T47D (cell line): ENCODE data around the gene RTN4IP1.

Source experiments
- DNase-seq, 2 experiments: peaks; one replicate each; pipeline versions ENCODE4 v3.0.0 to v3.0.0-alpha.2; 2011 to 2012; ENCODE audit warnings: low read depth in 1 of 2, low spot score in 1 of 2
- JUND ChIP-seq: IDR thresholded peaks from 2 replicates; pipeline ENCODE4 v1.6.1; 2012; ENCODE audit warnings: low read depth
- in situ Hi-C: cut with HindIII; loops from 2 replicates; pipeline ENCODE4 v1.10.0; 2016; ENCODE audit warnings: low sequenced_read_pairs, low pct_unique_long_range_greater_than_20kb

RTN4IP1 gene

GRCh38 chr6:106546691-106547414, 82.4 kb downstream of the RTN4IP1 start:
- in situ Hi-C loops, result no loop called here
- TF ChIP-seq JUND, result no peak
- DNase-seq, result peak in 1 of 2 experiments; percentile 41

GRCh38 chr6:106546261-106546690, 83.0 kb downstream of the RTN4IP1 start:
- DNase-seq, result peak in 1 of 2 experiments; percentile 5
- in situ Hi-C loops, result no loop called here
- no peak for TF ChIP-seq JUND

DNA sequence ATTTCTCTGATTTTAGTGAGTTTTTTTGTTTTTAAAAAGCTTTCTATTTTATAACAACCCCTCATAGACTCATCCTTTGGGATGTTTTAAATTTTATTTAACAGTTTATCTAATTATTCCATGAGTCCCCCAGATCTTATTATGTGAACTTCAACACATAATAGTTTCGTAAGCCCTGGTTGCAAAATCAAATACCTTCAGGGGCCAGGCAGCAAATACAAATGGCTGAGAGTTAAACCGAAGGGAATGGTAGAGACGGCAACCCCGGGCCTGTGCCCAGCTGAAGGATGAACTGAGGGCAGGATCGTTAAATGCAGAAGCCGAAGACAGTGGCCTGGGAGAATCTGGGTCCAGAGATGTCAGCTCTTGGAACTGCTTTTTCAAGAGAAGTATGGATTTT, 88.4 kb downstream of the RTN4IP1 start:
- DNase-seq, result no peak
- no peak for TF ChIP-seq JUND
- in situ Hi-C loops, result no loop called here

DNA sequence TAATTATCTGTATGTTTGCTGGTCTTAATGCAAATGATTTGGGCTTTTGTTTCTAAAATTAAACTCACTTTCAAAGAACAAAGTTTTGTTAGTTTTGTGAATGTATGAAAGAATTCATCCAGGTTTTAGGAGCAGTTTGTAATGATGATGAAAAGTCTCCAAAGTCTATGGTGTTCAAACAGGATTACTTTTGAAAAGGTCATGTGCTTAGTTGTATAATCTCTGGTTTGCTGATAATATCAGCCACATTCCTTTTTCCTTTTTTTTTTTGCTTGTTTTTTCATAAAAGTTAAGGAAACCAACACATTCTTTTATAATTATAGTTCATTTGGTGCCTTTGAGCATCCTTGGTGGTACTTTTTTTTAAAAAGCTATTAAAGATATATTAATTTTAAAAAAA, 88.9 kb downstream of the RTN4IP1 start:
- no peak for TF ChIP-seq JUND
- no peak for DNase-seq
- in situ Hi-C loops, result no loop called here

DNA sequence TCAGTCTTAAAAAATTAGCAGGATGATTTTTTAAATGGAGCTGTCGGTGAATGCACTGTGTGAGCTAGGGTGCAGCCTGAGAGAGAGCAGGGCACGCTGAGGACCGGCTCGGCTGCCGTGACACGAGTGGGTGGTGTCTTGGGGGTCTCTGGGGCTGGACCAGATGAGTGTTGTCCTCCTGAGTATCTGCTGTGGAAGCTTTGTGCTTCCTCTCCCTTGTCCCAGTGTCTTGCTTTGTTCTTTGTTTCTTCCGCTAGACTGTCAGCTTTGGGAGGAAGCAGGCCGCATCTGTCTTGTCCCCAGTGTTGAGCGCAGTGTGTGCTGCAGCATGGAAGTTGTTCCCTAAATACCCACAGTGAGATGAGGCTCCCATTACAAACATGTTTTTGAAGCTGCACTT, 89.4 kb downstream of the RTN4IP1 start:
- DNase-seq, result no peak
- no peak for TF ChIP-seq JUND
- in situ Hi-C loops, result no loop called here

- TF ChIP-seq JUND, result no peak
- DNase-seq, result no peak
- in situ Hi-C loops, result no loop called here
These were observed 91.2 kb downstream of the RTN4IP1 start for GRCh38 chr6:106538145-106538544.

DNA sequence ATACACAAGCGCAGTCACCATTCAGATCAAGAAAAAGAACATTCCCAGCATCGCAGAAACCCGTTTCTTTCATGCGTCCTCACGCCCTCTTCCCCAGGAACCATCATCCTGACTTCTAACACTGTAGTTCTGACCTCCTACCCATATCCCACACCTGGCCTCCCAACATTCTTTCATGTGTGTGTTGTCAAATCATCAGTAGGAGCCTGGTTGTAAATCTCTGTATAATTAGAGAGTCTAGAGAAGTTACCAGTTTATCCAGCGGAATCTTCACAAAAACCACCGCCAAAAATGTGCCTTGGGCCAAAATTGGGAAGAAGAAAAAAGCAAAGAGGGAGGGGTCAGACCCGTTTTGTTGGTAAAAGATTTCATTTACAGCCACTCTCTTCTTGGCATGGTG, 91.6 kb downstream of the RTN4IP1 start:
- in situ Hi-C loops, result no loop called here
- no peak for DNase-seq
- no peak for TF ChIP-seq JUND

GRCh38 chr6:106536851-106537250, 92.4 kb downstream of the RTN4IP1 start:
- no peak for DNase-seq
- TF ChIP-seq JUND, result no peak

DNA sequence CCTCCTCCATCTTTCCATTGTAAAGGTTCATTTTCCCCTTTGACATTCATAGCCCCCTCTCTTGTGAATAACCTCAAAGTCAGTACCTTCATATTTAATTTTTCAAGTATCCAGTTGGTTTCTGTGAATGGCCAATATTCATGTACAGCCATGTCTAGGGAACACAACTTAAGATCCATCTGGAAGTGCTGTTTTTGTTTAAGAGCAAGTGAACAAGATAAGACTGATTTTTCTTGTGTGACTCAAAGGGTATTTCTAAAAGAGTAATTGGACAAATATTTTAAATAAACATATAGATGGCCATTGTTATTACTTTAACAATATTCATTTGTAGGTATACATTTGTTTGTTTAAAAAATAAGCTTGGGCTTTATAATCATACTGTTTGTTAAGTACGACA, 92.9 kb downstream of the RTN4IP1 start:
- no peak for TF ChIP-seq JUND
- in situ Hi-C loops, result no loop called here
- DNase-seq, result no peak

More at GRCh38 chr6:106536851-106537250, 92.4 kb downstream of the RTN4IP1 start:
- in situ Hi-C loops, result no loop called here

- DNase-seq, result no peak
- TF ChIP-seq JUND, result no peak
- in situ Hi-C loops, result no loop called here
These were observed 94.3 kb downstream of the RTN4IP1 start for GRCh38 chr6:106535012-106535411.

- in situ Hi-C loops, result no loop called here
- no peak for DNase-seq
- TF ChIP-seq JUND, result no peak
These were observed 94.7 kb downstream of the RTN4IP1 start for GRCh38 chr6:106534564-106534982.

DNA sequence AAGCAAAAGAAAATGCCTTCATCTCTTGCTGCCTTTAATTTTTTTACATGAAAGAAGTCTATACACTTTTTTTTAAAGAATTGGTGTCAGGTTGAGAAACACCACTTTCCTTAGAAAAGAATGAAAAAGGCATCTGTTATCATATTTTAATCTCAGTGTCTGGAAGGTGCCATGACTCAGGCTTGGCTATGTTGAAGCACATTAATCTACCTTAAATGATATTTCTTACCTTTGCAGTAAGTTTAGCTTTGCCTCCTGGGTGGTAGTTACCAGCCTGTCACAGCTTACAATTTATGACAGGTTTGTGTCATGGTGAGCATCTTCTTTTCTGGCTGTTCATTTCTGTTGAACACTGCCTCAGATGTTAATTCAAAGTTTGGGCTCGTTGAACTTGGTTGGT, 95.3 kb downstream of the RTN4IP1 start:
- TF ChIP-seq JUND, result no peak
- no peak for DNase-seq
- in situ Hi-C loops, result no loop called here

GRCh38 chr6:106533054-106533453, 96.2 kb downstream of the RTN4IP1 start:
- no peak for TF ChIP-seq JUND
- no peak for DNase-seq

GRCh38 chr6:106530502-106530901, 98.8 kb downstream of the RTN4IP1 start:
- TF ChIP-seq JUND, result no peak
- in situ Hi-C loops, result no loop called here

More at GRCh38 chr6:106533054-106533453, 96.2 kb downstream of the RTN4IP1 start:
- in situ Hi-C loops, result no loop called here

More at GRCh38 chr6:106530502-106530901, 98.8 kb downstream of the RTN4IP1 start:
- DNase-seq, result no peak
